ENCODE results near the gene NECTIN2. TPM values are rescaled to one million over a fixed set of nuclear protein-coding genes. Genes with fewer than 3 reads are reported as not detected.
"Not testable (repeated sequence)": the region's sequence is repeated elsewhere in the genome, so short reads cannot be mapped to it uniquely, and the experiment has no call there.

Gene NECTIN2
- polyA plus RNA-seq, 2 of the 4 experiments (the other 2 are of a cell fraction), result 69.4 to 89.6 TPM

DNA sequence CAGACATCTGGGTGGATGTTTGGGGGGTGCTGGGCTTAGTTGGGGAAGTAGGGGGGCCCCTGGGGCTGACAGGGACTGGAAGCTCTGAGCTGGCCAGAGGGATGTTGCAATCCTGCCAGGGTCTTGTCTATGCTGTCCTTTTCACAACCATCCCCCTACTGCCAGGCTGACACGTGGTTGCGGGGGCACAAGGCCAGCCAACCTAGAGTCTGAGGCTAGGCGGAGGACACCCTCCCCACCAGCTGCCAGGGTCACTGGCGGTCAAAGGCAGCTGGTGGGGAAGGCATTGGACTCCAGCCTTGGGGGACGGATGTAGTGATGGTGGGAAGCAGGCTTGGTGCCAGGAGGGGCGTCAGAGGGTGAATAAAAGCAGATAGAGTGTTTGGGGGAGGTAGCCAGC lies 66.8 kb downstream of the NECTIN2 start:
- 89% methylated on average over 6 of the region's 6 CpGs for WGBS (ENCODE audit: missing lambda C conversion rate)
- ChIA-PET CTCF (interaction anchor here (1.6 to 18.1 kb wide), 5 partner anchors 9 to 38 kb away, joined by 3 to 303 read pairs (median 13); partner anchors contain the start of gene CLPTM1), POLR2A (no interaction called here)
- Histone ChIP-seq H3K9me3 (no peaks in the 10 kb centered on the region), H3K4me2 (no peak overlapping the region; the same call in 2 of the 3 replicates), H3K4me1 (peaks cover 36% of the 10 kb centered on the region), H3K4me3 (no peak overlapping the region), H3K27ac (peak overlapping the region in 1 of 2 experiments; percentile 92; a peak in 4 of 6 replicates)
- TF ChIP-seq CEBPB (IDR thresholded peaks at IDR 0.05) (peak in 1 of 2 experiments; percentile 50; a peak in 1 of 4 replicates), POLR2A (IDR thresholded peaks at IDR 0.05; ENCODE audit: low read length) (no peak), FOSL2 (IDR thresholded peaks at IDR 0.05) (no peak), FOSL2 (CRISPR knock-in tag; IDR thresholded peaks at IDR 0.05) (no peak)
- TF ChIP-seq, protein P1, sequence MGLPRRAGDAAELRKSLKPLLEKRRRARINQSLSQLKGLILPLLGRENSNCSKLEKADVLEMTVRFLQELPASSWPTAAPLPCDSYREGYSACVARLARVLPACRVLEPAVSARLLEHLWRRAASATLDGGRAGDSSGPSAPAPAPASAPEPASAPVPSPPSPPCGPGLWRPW (IDR thresholded peaks at IDR 0.05), result no peak
- FAIRE-seq (no peak), ATAC-seq (no peak), DNase-seq (ENCODE audit: low read depth in 1 of 2, low spot score in 1 of 2) (no peak)

DNA sequence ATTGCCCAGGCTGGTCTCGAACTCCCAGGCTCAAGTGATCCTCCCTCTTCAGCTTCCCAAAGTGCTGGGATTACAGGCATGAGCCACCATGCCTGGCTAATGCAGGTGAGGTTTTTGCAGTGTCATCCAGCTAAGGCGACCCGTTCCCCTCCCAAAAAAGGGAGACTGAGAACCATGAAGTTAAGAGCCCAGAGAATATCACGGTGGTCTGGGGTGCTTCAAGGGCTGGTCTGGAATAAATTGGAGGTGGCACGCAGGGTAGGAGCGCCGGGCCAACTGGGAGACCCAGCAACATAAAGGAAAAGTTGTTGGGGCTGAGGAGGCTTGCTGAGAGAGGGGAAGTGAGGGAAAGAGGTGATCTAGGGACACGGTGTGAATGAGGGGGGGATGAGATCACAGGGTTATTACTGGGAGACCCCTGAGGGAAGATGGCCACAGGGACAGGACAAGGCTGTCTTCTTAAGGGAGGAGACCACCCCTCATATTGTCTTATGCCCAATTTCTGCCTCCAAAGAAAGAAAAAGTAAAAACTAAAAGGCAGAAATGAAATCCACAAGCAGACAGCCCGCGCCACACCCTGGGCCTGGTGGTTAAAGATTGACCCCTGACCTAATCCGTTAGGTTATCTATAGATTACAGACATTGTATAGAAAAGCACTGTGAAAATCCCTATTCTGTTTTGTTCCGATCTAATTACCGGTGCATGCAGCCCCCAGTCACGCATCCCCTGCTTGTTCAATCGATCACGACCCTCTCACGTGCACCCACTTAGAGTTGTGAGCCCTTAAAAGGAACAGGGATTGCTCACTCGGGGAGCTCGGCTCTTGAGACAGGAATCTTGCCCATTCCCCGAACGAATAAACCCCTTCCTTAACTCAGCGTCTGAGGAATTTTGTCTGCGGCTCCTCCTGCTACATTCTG lies 67.7 kb downstream of the NECTIN2 start:
- H3K4me3 ChIP-seq, result peak overlapping the region; percentile 51
- TF ChIP-seq HOXB5 (CRISPR knock-in tag; IDR thresholded peaks at IDR 0.05) (0 out of 2 replicates have a peak, but pooled peaks have one; percentile 33), MAFK (IDR thresholded peaks at IDR 0.05; ENCODE audit: partially characterized antibody) (peak; percentile 82)
- TF ChIP-seq, protein P2, sequence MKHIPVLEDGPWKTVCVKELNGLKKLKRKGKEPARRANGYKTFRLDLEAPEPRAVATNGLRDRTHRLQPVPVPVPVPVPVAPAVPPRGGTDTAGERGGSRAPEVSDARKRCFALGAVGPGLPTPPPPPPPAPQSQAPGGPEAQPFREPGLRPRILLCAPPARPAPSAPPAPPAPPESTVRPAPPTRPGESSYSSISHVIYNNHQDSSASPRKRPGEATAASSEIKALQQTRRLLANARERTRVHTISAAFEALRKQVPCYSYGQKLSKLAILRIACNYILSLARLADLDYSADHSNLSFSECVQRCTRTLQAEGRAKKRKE (CRISPR knock-in tag; IDR thresholded peaks at IDR 0.05; ENCODE audit: low read depth), result 0 out of 2 replicates have a peak, but pooled peaks have one; percentile 19
- not testable (repeated sequence) for H3K9me3 ChIP-seq, ATAC-seq, FAIRE-seq
- peaks cover 36% of the 10 kb centered on the region for H3K4me1 ChIP-seq
- peak overlapping the region; percentile 85 to 92 for H3K27ac ChIP-seq
- POLR2A ChIA-PET, result interaction anchor here (0.6 kb wide), 1 partner anchor 15 kb away, joined by 3 read pairs; no protein-coding TSS in a partner anchor
- 37% methylated on average over 23 of the region's 23 CpGs for WGBS (ENCODE audit: missing lambda C conversion rate)
- H3K4me2 ChIP-seq, result peak overlapping the region; percentile 91
- peak in 1 of 2 experiments; percentile 41 for DNase-seq (ENCODE audit: low read depth in 1 of 2, low spot score in 1 of 2)
- CTCF ChIA-PET, result interaction anchor here (1.6 to 18.1 kb wide), 4 partner anchors 10 to 37 kb away, joined by 3 to 303 read pairs (median 32); partner anchors contain the start of gene CLPTM1

DNA sequence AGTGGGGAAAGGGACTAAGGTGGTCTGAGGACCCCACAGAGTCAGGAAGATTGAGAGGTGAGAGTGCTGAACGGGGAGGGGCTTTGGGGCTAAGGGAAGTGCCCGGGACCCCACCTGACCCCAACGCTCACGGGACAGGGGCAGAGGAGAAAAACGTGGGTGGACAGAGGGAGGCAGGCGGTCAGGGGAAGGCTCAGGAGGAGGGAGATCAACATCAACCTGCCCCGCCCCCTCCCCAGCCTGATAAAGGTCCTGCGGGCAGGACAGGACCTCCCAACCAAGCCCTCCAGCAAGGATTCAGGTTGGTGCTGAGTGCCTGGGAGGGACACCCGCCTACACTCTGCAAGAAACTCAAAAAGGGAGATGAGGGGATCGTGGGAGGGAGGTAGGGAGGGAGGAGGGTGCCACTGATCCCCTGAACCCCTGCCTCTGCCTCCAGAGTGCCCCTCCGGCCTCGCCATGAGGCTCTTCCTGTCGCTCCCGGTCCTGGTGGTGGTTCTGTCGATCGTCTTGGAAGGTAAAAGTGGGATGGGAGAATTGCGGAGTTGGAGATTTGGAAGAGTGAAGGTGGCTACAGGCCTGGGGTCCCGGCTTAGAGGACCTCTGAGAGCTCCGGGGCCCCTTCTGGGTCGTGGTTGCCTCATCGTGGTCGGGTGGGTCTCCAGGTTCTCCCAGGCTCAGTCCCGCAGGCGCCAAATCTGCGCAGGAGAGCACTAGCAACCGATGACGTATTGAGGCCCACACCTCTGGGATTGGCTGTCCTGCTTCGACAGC lies 68.5 kb downstream of the NECTIN2 start, which contains the start of gene APOC1:
APOC1 (plus strand) TSS at position 176 of the 774 bp plus-strand sequence; CDS start at position 460, 284 bp downstream.
- peak; percentile 90 for FAIRE-seq
- peak; percentile 94 to 98 for DNase-seq (ENCODE audit: low read depth in 1 of 2, low spot score in 1 of 2)
- TF ChIP-seq CEBPB (IDR thresholded peaks at IDR 0.05), result peak in 1 of 2 experiments; percentile 16; a peak in 1 of 4 replicates
- TF ChIP-seq, protein P3, sequence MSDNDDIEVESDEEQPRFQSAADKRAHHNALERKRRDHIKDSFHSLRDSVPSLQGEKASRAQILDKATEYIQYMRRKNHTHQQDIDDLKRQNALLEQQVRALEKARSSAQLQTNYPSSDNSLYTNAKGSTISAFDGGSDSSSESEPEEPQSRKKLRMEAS (IDR thresholded peaks at IDR 0.05), result peak; percentile 80
- TF ChIP-seq RFX5 (IDR thresholded peaks at IDR 0.05), result peak; percentile 100
- peak in 1 of 2 experiments; percentile 50; a peak in 1 of 5 replicates for TF ChIP-seq JUN (IDR thresholded peaks at IDR 0.05)
- TF ChIP-seq POLR2A (IDR thresholded peaks at IDR 0.05; ENCODE audit: low read length), result peak; percentile 55
- POLR2A ChIA-PET, result interaction anchor here (0.6 to 1.2 kb wide), 7 partner anchors 10 to 415 kb away, joined by 3 to 7 read pairs (median 5); partner anchors contain the start of genes CLPTM1, TOMM40 and ZNF180
- Histone ChIP-seq H3K27ac (peak within 1 kb of the TSS; percentile 85 to 92), H3K4me1 (peaks cover 36% of the 10 kb centered on the region), H3K4me3 (peak within 1 kb of the TSS; percentile 51), H3K4me2 (peak within 1 kb of the TSS; percentile 91)
- 1% methylated on average over 28 of the region's 28 CpGs for WGBS (ENCODE audit: missing lambda C conversion rate)
- peak; percentile 92 for ATAC-seq
- CTCF ChIA-PET, result interaction anchor here (0.6 to 18.1 kb wide), 6 partner anchors 11 to 231 kb away, joined by 3 to 303 read pairs (median 10); partner anchors contain the start of gene CLPTM1
- not testable (repeated sequence) for H3K9me3 ChIP-seq

DNA sequence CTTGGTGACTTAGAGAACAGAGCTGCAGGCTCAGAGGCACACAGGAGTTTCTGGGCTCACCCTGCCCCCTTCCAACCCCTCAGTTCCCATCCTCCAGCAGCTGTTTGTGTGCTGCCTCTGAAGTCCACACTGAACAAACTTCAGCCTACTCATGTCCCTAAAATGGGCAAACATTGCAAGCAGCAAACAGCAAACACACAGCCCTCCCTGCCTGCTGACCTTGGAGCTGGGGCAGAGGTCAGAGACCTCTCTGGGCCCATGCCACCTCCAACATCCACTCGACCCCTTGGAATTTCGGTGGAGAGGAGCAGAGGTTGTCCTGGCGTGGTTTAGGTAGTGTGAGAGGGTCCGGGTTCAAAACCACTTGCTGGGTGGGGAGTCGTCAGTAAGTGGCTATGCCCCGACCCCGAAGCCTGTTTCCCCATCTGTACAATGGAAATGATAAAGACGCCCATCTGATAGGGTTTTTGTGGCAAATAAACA lies 78.2 kb downstream of the NECTIN2 start:
- ChIA-PET CTCF (interaction anchor here (0.6 to 3.4 kb wide), 5 partner anchors 12 to 27 kb away, joined by 4 to 22 read pairs (median 4); no protein-coding TSS in a partner anchor), POLR2A (interaction anchor here (0.6 to 0.8 kb wide), 3 partner anchors 9 to 314 kb away, joined by 3 to 7 read pairs (median 7); partner anchors contain the start of gene APOE)
- peak; percentile 3 to 8; a peak in 2 of 6 replicates for ATAC-seq
- Histone ChIP-seq H3K27ac (peak overlapping the region in 1 of 2 experiments; percentile 44; a peak in 2 of 6 replicates), H3K4me3 (no peak overlapping the region), H3K9me3 (no peaks in the 10 kb centered on the region), H3K4me1 (peaks cover 15% of the 10 kb centered on the region; the same call in 2 of the 3 replicates), H3K4me2 (peak overlapping the region; percentile 34; the same call in 2 of the 3 replicates)
- DNase-seq (ENCODE audit: low read depth in 1 of 2, low spot score in 1 of 2), result peak in 1 of 2 experiments; percentile 38
- WGBS (ENCODE audit: missing lambda C conversion rate), result 58% methylated on average over 8 of the region's 8 CpGs
- FAIRE-seq, result no peak
- TF ChIP-seq KDM5A (IDR thresholded peaks at IDR 0.05), result no peak
- TF ChIP-seq FOSL2 (IDR thresholded peaks at IDR 0.05), result no peak
- no peak for TF ChIP-seq FOSL2 (CRISPR knock-in tag; IDR thresholded peaks at IDR 0.05)
- no peak for TF ChIP-seq POLR2A (IDR thresholded peaks at IDR 0.05; ENCODE audit: low read length)
- TF ChIP-seq CBX8 (IDR thresholded peaks at IDR 0.05), result no peak
- TF ChIP-seq MAFK (IDR thresholded peaks at IDR 0.05; ENCODE audit: partially characterized antibody), result no peak
- TF ChIP-seq, protein P4, sequence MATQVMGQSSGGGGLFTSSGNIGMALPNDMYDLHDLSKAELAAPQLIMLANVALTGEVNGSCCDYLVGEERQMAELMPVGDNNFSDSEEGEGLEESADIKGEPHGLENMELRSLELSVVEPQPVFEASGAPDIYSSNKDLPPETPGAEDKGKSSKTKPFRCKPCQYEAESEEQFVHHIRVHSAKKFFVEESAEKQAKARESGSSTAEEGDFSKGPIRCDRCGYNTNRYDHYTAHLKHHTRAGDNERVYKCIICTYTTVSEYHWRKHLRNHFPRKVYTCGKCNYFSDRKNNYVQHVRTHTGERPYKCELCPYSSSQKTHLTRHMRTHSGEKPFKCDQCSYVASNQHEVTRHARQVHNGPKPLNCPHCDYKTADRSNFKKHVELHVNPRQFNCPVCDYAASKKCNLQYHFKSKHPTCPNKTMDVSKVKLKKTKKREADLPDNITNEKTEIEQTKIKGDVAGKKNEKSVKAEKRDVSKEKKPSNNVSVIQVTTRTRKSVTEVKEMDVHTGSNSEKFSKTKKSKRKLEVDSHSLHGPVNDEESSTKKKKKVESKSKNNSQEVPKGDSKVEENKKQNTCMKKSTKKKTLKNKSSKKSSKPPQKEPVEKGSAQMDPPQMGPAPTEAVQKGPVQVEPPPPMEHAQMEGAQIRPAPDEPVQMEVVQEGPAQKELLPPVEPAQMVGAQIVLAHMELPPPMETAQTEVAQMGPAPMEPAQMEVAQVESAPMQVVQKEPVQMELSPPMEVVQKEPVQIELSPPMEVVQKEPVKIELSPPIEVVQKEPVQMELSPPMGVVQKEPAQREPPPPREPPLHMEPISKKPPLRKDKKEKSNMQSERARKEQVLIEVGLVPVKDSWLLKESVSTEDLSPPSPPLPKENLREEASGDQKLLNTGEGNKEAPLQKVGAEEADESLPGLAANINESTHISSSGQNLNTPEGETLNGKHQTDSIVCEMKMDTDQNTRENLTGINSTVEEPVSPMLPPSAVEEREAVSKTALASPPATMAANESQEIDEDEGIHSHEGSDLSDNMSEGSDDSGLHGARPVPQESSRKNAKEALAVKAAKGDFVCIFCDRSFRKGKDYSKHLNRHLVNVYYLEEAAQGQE (IDR thresholded peaks at IDR 0.05), result no peak
- TF ChIP-seq NPAS2 (CRISPR knock-in tag; IDR thresholded peaks at IDR 0.05; ENCODE audit: borderline replicate concordance), result no peak
- TF ChIP-seq POLR2AphosphoS2 (conservative IDR thresholded peaks at IDR 0.05; ENCODE audit: low read length), result no peak
- no peak for TF ChIP-seq RAD21 (conservative IDR thresholded peaks at IDR 0.05 in 1 of 2, IDR thresholded peaks at IDR 0.05 in 1 of 2)
